ENCODE results near the gene RNU5D-1.

DNA sequence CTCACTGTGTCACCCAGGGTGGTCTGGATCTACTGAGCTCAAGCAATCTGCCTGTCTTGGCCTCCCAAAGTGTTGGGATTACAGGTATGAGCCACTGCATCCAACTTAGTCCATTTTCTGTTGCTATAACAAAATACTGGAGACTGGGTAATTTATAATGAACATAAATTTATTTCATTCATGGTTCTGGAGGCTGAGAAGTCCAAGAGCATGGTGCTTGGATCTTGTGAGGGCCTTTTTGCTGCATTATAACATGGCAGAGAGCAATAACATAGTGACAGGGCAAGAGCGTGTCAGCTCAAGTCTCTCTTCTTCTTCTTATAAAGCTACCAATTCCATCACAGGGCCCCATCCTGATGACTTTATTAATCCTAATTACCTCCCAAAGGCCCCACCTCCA is 5.0 kb upstream of the RNU5D-1 start:
- TF ChIP-seq, protein P1, sequence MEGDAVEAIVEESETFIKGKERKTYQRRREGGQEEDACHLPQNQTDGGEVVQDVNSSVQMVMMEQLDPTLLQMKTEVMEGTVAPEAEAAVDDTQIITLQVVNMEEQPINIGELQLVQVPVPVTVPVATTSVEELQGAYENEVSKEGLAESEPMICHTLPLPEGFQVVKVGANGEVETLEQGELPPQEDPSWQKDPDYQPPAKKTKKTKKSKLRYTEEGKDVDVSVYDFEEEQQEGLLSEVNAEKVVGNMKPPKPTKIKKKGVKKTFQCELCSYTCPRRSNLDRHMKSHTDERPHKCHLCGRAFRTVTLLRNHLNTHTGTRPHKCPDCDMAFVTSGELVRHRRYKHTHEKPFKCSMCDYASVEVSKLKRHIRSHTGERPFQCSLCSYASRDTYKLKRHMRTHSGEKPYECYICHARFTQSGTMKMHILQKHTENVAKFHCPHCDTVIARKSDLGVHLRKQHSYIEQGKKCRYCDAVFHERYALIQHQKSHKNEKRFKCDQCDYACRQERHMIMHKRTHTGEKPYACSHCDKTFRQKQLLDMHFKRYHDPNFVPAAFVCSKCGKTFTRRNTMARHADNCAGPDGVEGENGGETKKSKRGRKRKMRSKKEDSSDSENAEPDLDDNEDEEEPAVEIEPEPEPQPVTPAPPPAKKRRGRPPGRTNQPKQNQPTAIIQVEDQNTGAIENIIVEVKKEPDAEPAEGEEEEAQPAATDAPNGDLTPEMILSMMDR (conservative IDR thresholded peaks at IDR 0.05 in 1 of 2, IDR thresholded peaks at IDR 0.05 in 1 of 2; ENCODE audit: extremely low read depth in 1 of 2, insufficient read depth in 1 of 2, low read depth in 1 of 2, low read length in 2 of 2) = no peak
- TF ChIP-seq EZH2 (IDR thresholded peaks at IDR 0.05; ENCODE audit: borderline replicate concordance, low read length) = no peak

Data from mammary epithelial cell (primary cell).